Fibroblast of lung (primary cell): ENCODE results near the gene GPC6. TPM values are rescaled to one million over a fixed set of nuclear protein-coding genes. Genes with fewer than 3 reads are reported as not detected.

Experiments used
- DNase-seq, 2 donors: peaks; one replicate each; pipeline versions ENCODE4 v3.0.0 to v3.0.0-alpha.2; 2010; ENCODE audit warnings: low read depth in 2 of 2
- H2AFZ ChIP-seq: 2 replicates; pipeline ENCODE4 v1.5.1; 2012; ENCODE audit warnings: low read length, control low read depth, inconsistent platforms
- H3K27ac ChIP-seq: 2 replicates; pipeline ENCODE4 v1.5.1; 2011; ENCODE audit warnings: low read length, control low read depth; ENCODE audit not compliant: insufficient read depth
- H3K27me3 ChIP-seq: 2 replicates; pipeline ENCODE4 v1.5.1; 2011; ENCODE audit warnings: mild to moderate bottlenecking, low read length; ENCODE audit not compliant: control insufficient read depth, insufficient read depth
- H3K36me3 ChIP-seq: 2 replicates; pipeline ENCODE4 v1.5.1; 2011; ENCODE audit warnings: low read length; ENCODE audit not compliant: control insufficient read depth, insufficient read depth
- H3K4me1 ChIP-seq: 2 replicates; pipeline ENCODE4 v1.5.1; 2011; ENCODE audit warnings: low read length; ENCODE audit not compliant: control insufficient read depth, insufficient read depth; ENCODE audit errors: extremely low read depth
- H3K4me2 ChIP-seq: 2 replicates; pipeline ENCODE4 v1.5.1; 2011; ENCODE audit warnings: low read length, control low read depth; ENCODE audit not compliant: insufficient read depth; ENCODE audit errors: extremely low read depth
- H3K4me3 ChIP-seq, 4 experiments: fragments of 200-600 bp in 1 of 4; sonication (generic) in 1 of 4; replicated peaks in 1 of 4; 2 replicates each; pipeline ENCODE4 v1.5.1; 2011 to 2016; ENCODE audit warnings: low read length in 4 of 4, low read depth in 3 of 4, mild to moderate bottlenecking in 3 of 4, control low read depth in 2 of 4, inconsistent platforms in 1 of 4, mixed read lengths in 1 of 4; ENCODE audit not compliant: insufficient read depth in 1 of 4; ENCODE audit errors: control extremely low read depth in 1 of 4
- H3K79me2 ChIP-seq: 2 replicates; pipeline ENCODE4 v1.5.1; 2012; ENCODE audit warnings: mild to moderate bottlenecking, low read length, inconsistent platforms; ENCODE audit not compliant: control insufficient read depth, insufficient read depth
- H3K9ac ChIP-seq: 2 replicates; pipeline ENCODE4 v1.5.1; 2011; ENCODE audit warnings: mild to moderate bottlenecking, low read length, control low read depth; ENCODE audit not compliant: insufficient read depth
- H3K9me3 ChIP-seq: 2 replicates; pipeline ENCODE4 v1.5.1; 2012; ENCODE audit warnings: low read depth, low read length; ENCODE audit not compliant: control insufficient read depth, insufficient read depth
- H4K20me1 ChIP-seq: 2 replicates; pipeline ENCODE4 v1.5.1; 2011; ENCODE audit warnings: low read length; ENCODE audit not compliant: control insufficient read depth, insufficient read depth; ENCODE audit errors: extremely low read depth
- CTCF ChIP-seq, 2 donors: IDR thresholded peaks in 1 of 2; conservative IDR thresholded peaks in 1 of 2; 1 replicate in 1 of 2; 2 replicates in 1 of 2; pipeline ENCODE4 v1.5.1; 2011 to 2012; ENCODE audit warnings: low read length in 2 of 2, control low read depth in 1 of 2, inconsistent platforms in 1 of 2, low read depth in 1 of 2, mild to moderate bottlenecking in 1 of 2
- EZH2 ChIP-seq: IDR thresholded peaks from 2 replicates; pipeline ENCODE4 v1.5.1; 2012; ENCODE audit warnings: low read length, control low read depth, mild to moderate bottlenecking; ENCODE audit errors: missing control alignments
- polyA plus RNA-seq, 2 donors: library from polyadenylated mRNA; depleted of rRNA in 1 of 2; stranded (reverse) in 1 of 2; unstranded in 1 of 2; fragments of >200 nt; gene quantifications; 2 replicates each; pipeline ENCODE4 v1.2.1, GENCODE V29; 2011 to 2012; ENCODE audit warnings: missing spikeins in 1 of 2
- total RNA-seq: library from RNA; depleted of rRNA; stranded (reverse); fragments of >200 nt; gene quantifications from 2 replicates; pipeline ENCODE4 v1.2.1, GENCODE V29; 2014

The GPC6 gene
- total and polyA plus RNA-seq, 2 donors (not counting 1 experiment from before 2014, with no cell fraction given), result 11.2 to 33.7 TPM

DNA sequence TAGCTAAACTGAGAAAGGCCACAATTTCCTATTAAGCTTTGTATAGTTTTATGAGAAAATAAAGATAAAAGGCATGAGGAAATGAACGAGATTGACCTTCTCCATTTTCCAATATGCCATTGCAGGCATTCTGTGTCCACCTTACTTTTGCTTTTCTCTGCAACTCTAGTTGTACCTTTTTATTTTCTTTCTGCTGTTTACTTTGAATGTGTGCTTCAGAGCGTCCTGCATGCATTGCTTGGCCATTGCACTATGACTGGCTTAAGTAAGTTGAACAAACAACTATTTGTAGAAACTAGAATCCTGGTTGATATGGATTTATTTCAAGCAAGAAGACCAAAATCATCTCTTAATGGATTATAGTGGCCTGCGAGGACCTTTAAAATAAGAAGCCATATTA, 510.3 kb downstream of the GPC6 start:
- Histone ChIP-seq H3K36me3 (no peaks in the 10 kb centered on the region), H3K79me2 (no peaks in the 10 kb centered on the region), H4K20me1 (no peaks in the 10 kb centered on the region), H3K27me3 (no peaks in the 10 kb centered on the region), H3K27ac (no peak overlapping the region), H2AFZ (no peak overlapping the region), H3K9me3 (no peaks in the 10 kb centered on the region), H3K4me2 (no peak overlapping the region), H3K4me1 (no peaks in the 10 kb centered on the region), H3K4me3 (no peak overlapping the region), H3K9ac (no peak overlapping the region)
- DNase-seq, result no peak
- TF ChIP-seq EZH2 (no peak), CTCF (conservative IDR thresholded peaks at IDR 0.05 in 1 of 2, IDR thresholded peaks at IDR 0.05 in 1 of 2; ENCODE audit: low read depth in 1 of 2, low read length in 2 of 2) (no peak)

- Histone ChIP-seq H3K79me2 (no peaks in the 10 kb centered on the region), H2AFZ (no peak overlapping the region), H3K4me1 (no peaks in the 10 kb centered on the region), H3K9ac (no peak overlapping the region), H3K4me3 (no peak overlapping the region), H3K27me3 (no peaks in the 10 kb centered on the region), H3K27ac (no peak overlapping the region), H4K20me1 (no peaks in the 10 kb centered on the region), H3K36me3 (no peaks in the 10 kb centered on the region), H3K9me3 (no peaks in the 10 kb centered on the region), H3K4me2 (no peak overlapping the region)
- no peak for TF ChIP-seq EZH2
- TF ChIP-seq CTCF (conservative IDR thresholded peaks at IDR 0.05 in 1 of 2, IDR thresholded peaks at IDR 0.05 in 1 of 2; ENCODE audit: low read depth in 1 of 2, low read length in 2 of 2), result no peak
- DNase-seq, result peak in 1 of 2 donors; percentile 34
These were observed 513.7 kb downstream of the GPC6 start for GRCh38 chr13:93740334-93740733.

DNA sequence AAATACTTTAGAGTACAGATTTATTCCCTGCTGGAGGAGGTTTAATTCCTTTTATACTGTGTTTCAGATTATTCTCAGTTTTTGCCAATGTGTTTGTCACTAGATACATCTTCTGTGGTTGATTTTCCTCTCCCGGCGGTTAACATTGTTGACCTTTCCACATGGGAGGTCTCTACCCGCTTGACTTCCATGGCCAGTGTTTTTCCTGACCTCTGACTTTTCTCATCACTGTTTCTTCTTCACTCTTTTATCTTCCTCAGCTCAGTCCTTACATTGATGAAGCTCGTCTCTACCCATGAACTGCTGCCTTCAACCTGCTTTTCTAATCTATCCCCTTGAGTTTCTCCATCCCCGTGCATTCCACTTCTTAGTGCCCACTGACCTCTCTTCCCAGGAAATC, 517.4 kb downstream of the GPC6 start:
- DNase-seq, result no peak
- Histone ChIP-seq H3K27me3 (no peaks in the 10 kb centered on the region), H3K36me3 (no peaks in the 10 kb centered on the region), H3K9me3 (no peaks in the 10 kb centered on the region), H3K4me1 (no peaks in the 10 kb centered on the region), H3K27ac (no peak overlapping the region), H3K4me3 (no peak overlapping the region), H3K9ac (no peak overlapping the region), H3K4me2 (no peak overlapping the region), H3K79me2 (no peaks in the 10 kb centered on the region), H2AFZ (no peak overlapping the region), H4K20me1 (no peaks in the 10 kb centered on the region)
- no peak for TF ChIP-seq EZH2
- no peak for TF ChIP-seq CTCF (conservative IDR thresholded peaks at IDR 0.05 in 1 of 2, IDR thresholded peaks at IDR 0.05 in 1 of 2; ENCODE audit: low read depth in 1 of 2, low read length in 2 of 2)
